ENCODE data around the gene FAM217B. TPM values are rescaled to one million over a fixed set of nuclear protein-coding genes. Genes with fewer than 3 reads are reported as not detected.

Gene FAM217B
- total and polyA plus RNA-seq, 2 of the 8 experiments (the other 6 are each of a cell fraction or from before 2014, with no cell fraction given) = 5.4 to 28.5 TPM

DNA sequence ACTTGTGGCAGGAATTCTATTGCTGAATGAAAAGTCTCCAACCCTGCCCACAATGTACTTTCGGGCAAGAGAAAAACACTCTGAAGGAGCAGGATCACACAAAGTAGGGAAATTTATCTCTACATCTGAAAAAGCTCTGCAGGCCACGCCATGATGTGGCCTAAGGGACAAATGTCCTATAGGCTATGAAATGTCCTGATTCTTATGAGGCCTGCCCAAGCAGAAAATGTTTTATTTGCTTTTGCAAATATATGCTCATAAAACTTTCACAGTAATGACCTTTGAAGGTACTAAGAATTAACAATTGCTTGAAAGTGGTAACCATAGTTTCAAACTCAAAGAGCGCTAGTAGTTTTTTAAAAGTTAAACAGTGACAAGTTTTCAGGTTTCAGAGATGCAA is 37.7 kb upstream of the FAM217B start (continued):
- TF ChIP-seq, protein P1, sequence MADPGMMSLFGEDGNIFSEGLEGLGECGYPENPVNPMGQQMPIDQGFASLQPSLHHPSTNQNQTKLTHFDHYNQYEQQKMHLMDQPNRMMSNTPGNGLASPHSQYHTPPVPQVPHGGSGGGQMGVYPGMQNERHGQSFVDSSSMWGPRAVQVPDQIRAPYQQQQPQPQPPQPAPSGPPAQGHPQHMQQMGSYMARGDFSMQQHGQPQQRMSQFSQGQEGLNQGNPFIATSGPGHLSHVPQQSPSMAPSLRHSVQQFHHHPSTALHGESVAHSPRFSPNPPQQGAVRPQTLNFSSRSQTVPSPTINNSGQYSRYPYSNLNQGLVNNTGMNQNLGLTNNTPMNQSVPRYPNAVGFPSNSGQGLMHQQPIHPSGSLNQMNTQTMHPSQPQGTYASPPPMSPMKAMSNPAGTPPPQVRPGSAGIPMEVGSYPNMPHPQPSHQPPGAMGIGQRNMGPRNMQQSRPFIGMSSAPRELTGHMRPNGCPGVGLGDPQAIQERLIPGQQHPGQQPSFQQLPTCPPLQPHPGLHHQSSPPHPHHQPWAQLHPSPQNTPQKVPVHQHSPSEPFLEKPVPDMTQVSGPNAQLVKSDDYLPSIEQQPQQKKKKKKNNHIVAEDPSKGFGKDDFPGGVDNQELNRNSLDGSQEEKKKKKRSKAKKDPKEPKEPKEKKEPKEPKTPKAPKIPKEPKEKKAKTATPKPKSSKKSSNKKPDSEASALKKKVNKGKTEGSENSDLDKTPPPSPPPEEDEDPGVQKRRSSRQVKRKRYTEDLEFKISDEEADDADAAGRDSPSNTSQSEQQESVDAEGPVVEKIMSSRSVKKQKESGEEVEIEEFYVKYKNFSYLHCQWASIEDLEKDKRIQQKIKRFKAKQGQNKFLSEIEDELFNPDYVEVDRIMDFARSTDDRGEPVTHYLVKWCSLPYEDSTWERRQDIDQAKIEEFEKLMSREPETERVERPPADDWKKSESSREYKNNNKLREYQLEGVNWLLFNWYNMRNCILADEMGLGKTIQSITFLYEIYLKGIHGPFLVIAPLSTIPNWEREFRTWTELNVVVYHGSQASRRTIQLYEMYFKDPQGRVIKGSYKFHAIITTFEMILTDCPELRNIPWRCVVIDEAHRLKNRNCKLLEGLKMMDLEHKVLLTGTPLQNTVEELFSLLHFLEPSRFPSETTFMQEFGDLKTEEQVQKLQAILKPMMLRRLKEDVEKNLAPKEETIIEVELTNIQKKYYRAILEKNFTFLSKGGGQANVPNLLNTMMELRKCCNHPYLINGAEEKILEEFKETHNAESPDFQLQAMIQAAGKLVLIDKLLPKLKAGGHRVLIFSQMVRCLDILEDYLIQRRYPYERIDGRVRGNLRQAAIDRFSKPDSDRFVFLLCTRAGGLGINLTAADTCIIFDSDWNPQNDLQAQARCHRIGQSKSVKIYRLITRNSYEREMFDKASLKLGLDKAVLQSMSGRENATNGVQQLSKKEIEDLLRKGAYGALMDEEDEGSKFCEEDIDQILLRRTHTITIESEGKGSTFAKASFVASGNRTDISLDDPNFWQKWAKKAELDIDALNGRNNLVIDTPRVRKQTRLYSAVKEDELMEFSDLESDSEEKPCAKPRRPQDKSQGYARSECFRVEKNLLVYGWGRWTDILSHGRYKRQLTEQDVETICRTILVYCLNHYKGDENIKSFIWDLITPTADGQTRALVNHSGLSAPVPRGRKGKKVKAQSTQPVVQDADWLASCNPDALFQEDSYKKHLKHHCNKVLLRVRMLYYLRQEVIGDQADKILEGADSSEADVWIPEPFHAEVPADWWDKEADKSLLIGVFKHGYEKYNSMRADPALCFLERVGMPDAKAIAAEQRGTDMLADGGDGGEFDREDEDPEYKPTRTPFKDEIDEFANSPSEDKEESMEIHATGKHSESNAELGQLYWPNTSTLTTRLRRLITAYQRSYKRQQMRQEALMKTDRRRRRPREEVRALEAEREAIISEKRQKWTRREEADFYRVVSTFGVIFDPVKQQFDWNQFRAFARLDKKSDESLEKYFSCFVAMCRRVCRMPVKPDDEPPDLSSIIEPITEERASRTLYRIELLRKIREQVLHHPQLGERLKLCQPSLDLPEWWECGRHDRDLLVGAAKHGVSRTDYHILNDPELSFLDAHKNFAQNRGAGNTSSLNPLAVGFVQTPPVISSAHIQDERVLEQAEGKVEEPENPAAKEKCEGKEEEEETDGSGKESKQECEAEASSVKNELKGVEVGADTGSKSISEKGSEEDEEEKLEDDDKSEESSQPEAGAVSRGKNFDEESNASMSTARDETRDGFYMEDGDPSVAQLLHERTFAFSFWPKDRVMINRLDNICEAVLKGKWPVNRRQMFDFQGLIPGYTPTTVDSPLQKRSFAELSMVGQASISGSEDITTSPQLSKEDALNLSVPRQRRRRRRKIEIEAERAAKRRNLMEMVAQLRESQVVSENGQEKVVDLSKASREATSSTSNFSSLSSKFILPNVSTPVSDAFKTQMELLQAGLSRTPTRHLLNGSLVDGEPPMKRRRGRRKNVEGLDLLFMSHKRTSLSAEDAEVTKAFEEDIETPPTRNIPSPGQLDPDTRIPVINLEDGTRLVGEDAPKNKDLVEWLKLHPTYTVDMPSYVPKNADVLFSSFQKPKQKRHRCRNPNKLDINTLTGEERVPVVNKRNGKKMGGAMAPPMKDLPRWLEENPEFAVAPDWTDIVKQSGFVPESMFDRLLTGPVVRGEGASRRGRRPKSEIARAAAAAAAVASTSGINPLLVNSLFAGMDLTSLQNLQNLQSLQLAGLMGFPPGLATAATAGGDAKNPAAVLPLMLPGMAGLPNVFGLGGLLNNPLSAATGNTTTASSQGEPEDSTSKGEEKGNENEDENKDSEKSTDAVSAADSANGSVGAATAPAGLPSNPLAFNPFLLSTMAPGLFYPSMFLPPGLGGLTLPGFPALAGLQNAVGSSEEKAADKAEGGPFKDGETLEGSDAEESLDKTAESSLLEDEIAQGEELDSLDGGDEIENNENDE (IDR thresholded peaks at IDR 0.05; ENCODE audit: insufficient replicate concordance, low read length) = no peak
- no peak for TF ChIP-seq CHD1 (IDR thresholded peaks at IDR 0.05; ENCODE audit: low read depth, low read length)
- no peak for TF ChIP-seq NRF1 (IDR thresholded peaks at IDR 0.05; ENCODE audit: low read depth, low read length)
- TF ChIP-seq, protein P2, sequence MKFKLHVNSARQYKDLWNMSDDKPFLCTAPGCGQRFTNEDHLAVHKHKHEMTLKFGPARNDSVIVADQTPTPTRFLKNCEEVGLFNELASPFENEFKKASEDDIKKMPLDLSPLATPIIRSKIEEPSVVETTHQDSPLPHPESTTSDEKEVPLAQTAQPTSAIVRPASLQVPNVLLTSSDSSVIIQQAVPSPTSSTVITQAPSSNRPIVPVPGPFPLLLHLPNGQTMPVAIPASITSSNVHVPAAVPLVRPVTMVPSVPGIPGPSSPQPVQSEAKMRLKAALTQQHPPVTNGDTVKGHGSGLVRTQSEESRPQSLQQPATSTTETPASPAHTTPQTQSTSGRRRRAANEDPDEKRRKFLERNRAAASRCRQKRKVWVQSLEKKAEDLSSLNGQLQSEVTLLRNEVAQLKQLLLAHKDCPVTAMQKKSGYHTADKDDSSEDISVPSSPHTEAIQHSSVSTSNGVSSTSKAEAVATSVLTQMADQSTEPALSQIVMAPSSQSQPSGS (IDR thresholded peaks at IDR 0.05; ENCODE audit: low read length) = no peak
- TF ChIP-seq HDAC6 (IDR thresholded peaks at IDR 0.05; ENCODE audit: low read depth, low read length) = no peak
- no peak for TF ChIP-seq RBBP5 (IDR thresholded peaks at IDR 0.05; ENCODE audit: borderline replicate concordance, low read depth, low read length)
- TF ChIP-seq EZH2 (IDR thresholded peaks at IDR 0.05; ENCODE audit: low read depth, low read length, severe bottlenecking) = no peak
- no peak for TF ChIP-seq POU5F1 (IDR thresholded peaks at IDR 0.05; ENCODE audit: low read depth, low read length)
- no peak for TF ChIP-seq GTF2F1 (IDR thresholded peaks at IDR 0.05; ENCODE audit: borderline replicate concordance, low read depth, low read length)

All from H1 (cell line).